Stimulated activated CD4-positive, alpha-beta T cell treated with anti-CD3 and anti-CD28 coated beads, Interleukin-12 subunit alpha, Interleukin-12 subunit beta, amount 100 ng/mL, for 4 hours (primary cell): ENCODE measurements around the gene TCF7L2.

Experiments used
- DNase-seq: peaks from one replicate; pipeline ENCODE4 v3.0.0-alpha.2; 2020

TCF7L2 gene

DNA sequence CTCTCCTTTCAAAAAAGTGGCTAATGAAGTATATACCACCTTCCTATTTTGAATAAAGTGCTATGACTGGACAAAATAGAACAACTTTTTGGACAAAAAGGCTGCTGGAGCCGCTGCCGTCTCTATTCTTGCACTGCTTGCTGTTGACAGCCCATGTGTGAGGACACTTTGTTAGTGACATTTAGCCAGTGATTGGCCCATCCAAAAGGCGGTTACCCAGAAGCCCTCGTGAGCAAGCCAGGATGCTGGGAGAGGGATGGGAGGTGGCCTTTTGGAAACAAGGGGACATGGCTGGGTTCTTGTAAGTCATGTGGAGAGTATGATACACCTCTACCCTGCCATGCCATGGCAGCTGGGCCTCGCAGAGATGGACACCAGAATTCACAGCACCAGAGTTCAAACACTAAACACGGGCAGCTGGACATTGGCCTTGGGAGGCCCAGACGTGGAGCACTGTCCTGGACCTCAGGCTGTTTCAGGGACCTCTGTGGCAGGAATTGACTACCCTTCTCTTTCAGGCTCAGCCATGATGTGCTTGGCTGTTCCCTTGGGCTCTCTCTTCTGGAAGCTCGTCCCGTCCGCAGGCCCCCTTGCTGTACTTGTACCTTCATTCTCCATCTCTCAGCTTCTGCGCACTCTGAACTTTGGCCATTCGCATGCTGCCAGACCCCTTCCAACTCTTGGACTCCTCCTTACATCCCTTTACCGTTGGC lies 118.3 kb downstream of the TCF7L2 start:
- no peak for DNase-seq

DNA sequence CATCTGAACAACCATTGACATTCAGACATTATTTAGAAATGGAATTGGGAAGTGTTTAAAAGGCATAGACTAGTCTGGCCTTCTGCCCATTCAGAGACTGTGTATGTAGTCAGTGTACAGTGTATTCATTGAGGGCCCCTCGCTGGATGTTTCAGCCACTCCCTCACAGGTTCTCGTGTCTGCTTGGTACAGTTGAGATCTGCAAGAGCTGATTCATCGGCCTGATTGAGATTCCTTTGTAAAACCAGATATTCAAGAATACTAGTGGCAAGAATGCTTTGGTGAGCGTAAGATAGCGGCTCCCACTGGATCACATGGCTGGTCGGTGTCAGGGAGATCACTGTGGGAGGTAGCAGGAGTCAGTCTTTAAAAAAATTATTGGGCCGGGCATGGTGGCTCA lies 119.5 kb downstream of the TCF7L2 start:
- DNase-seq = no peak

- DNase-seq = no peak
These were observed 121.4 kb downstream of the TCF7L2 start for GRCh38 chr10:113071446-113071845.

DNA sequence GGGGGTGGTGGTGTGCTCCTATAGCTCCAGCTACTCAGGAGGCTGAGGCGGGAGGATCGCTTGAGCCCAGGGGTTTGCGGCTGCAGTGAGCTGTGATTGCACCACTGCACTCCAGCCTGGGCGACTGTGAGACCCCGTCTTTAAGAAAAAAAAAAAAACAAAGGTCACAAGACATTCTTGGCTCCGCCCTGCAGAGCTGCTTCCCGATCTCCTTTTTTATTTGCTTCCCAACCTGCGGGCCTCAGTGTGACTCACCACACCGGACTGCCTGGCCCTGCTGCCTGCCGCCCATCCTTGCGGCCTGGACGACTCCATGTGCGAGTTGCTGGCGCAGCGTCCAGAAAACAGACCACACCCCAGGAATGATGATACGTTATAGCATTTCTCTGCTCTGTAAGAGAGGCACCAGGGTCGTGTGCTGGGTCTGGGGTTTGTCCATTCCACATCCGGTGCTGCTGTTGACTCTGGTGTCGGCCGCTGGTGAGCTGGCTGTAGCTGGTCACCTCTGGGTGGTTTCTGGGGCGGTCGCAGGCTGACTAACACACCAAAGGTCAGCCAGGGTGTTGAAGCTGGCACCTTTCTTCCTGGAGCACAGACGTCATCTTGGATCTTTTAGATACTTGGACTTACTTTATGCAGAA lies 123.6 kb downstream of the TCF7L2 start:
- DNase-seq = no peak

DNA sequence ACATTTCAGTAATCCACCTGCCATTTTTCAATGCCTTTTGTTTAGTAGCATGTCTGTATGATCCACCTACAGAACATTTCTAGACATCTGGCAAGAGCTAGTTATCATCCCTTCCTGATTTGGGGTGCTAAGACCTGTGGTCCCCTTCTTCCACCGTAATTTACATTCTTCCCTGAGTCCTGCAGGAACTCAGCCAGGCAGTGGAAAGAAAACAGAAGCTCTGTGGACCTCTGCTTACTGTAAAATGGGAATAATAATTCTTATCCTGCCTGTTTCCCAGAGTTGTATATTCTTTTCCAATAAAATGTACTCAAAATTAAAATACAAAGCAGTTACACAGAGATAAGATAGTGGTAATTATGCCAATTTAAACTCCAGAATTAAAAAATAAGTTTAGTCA lies 126.9 kb downstream of the TCF7L2 start:
- no peak for DNase-seq

- DNase-seq = no peak
These were observed 128.3 kb downstream of the TCF7L2 start for GRCh38 chr10:113078282-113078907.

GRCh38 chr10:113080061-113080924 lies 130.2 kb downstream of the TCF7L2 start:
- no peak for DNase-seq

DNA sequence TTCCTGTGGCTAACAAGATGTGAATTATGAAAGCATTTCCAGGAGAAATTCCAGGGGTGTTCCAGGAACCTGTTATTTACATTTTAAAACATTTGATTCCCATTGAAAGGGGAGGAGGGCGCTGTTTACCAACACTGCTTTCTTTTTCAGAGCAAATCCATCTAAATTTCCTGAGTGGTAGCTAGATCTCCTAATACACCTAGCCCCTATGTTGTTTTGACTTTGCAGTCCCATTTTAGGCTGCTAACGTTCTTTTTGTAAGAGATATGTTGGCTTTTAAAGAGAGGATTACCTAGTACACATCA lies 130.8 kb downstream of the TCF7L2 start:
- no peak for DNase-seq

DNA sequence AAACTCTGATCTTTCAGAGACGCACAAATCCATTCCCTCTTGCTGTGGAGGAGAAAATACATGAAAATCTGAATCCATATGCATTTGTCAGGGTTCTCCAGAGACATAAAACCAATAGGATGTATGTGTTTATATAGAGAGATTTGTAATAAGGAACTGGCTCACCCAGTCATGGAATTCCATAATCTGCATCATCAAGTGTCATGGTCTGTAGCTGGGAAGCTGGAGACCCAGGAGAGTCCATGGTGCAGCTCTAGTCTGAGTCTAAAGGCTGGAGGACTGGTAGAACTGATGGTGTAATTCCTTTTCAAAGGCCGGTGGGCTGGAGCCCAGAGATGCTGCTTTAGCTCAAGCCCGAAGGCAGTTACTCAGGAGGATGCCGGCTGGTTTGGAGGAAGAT lies 134.0 kb downstream of the TCF7L2 start:
- DNase-seq = no peak

- DNase-seq = no peak
These were observed 135.7 kb downstream of the TCF7L2 start for GRCh38 chr10:113085776-113086175.

DNA sequence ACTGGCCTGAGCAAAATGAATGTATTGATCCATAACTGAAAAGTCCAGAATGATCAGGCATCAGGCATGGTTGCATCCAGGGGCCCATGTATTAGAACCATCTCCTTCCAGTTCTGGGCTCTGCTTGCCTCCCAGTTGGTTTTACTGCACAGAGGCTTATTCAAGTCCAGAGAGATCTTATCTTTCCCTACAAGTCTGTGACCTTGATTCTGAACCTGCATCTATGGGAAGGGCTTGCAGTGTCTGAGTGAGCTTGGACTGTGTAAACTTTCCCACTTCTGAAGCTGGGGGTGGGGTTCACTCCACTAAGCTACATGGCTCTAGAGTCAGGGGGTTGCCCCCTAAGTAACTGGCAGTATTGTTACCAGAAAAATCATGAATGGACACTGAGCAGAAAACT lies 136.2 kb downstream of the TCF7L2 start:
- no peak for DNase-seq

DNA sequence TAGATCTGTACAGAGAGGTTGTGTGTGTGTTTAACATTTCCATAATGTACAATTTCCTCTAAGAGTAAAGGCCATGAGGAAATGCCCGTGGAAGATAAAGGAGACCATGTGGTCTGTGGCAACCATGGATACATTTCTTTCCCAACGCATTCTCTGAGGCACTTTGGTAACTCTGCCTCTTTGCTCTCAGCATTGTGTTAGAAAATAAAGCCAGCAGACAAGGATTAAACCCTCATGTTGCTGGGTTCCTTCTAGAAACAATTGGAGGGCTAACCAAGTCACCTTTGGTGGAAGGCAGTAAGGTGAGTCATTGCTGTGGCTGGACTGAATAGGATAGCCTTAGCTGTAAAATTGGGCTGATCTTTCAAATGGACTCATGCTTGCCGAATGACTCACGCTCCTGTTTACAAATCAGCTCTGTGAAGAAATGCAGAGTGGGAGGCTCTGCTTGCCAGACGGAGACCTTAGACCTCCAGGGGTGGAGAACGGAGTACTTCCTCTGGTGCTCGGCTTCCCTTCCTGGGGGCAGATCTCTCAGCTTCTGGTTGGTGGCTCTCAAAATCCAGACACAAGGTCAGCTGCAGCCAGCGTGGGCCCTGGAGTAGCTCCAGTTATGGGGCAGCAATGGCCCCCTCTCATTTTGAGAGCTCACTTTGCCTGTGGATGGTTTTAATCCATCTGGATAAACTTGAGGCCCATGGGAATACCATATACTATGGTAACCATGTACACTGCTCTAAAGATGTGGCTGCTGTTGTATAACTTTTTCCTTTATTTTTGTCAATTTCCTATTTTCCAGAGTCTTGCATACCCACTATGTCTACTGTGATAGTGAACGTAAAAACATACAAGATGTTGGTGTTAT lies 137.3 kb downstream of the TCF7L2 start:
- no peak for DNase-seq

DNA sequence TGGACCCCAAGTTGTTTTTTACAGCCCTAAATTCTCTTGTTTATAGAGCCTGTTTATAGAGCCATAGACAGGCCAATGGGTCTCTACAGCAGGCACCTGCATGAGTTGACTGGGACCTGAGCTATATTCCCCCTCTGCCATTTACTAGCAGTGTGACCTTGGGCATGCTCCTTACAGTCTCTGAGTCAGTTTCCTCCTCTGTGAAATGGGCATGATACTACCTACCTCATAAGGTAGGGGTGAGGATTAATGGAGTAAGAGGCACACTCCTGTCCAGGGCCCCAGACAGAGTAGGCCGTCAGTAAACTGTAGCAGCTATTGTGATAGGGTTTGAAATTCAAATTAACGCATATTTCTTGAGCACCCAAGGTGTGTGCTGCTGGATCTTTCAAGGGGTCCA lies 138.1 kb downstream of the TCF7L2 start:
- no peak for DNase-seq

DNA sequence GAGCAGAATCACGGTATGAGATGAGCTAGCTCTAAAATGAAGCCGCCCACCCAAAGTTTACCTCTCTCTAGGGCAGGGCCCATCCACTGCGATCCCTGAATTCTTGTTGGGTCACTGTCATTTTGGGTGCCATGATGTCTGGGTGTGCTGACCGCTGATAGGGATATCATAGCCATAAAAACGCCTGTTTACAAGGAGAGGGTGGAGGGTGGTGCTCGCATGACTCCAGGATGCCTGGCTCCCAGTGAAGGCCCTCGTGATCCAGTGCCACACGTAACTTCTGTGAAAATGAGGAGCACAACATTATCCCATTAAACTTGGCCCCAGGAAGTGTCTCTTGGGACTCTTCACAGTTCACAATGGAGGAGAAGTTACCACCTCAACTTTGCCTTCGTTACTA lies 139.5 kb downstream of the TCF7L2 start:
- DNase-seq = no peak

DNA sequence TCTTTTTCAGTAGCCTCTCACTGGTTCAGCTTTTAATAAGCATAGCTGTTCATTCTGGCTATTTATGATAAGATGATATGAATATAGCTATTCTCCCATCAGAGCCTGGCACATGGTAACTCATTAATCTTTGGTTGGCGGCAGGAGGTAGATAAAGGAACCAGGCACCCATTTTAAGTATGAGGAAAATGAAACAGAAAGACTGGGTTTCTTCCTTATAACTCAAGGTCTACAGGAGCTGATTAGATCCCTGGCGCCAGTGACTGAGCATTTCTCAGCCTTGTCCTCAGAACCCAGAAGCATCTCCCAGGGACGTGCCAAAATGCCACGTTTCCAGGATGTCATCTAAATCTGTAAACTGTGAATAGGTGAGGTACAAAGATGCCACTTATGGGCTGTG lies 141.9 kb downstream of the TCF7L2 start:
- no peak for DNase-seq

- no peak for DNase-seq
These were observed 143.4 kb downstream of the TCF7L2 start for GRCh38 chr10:113093188-113094113.

- DNase-seq = no peak
These were observed 144.1 kb downstream of the TCF7L2 start for GRCh38 chr10:113094114-113094486.

DNA sequence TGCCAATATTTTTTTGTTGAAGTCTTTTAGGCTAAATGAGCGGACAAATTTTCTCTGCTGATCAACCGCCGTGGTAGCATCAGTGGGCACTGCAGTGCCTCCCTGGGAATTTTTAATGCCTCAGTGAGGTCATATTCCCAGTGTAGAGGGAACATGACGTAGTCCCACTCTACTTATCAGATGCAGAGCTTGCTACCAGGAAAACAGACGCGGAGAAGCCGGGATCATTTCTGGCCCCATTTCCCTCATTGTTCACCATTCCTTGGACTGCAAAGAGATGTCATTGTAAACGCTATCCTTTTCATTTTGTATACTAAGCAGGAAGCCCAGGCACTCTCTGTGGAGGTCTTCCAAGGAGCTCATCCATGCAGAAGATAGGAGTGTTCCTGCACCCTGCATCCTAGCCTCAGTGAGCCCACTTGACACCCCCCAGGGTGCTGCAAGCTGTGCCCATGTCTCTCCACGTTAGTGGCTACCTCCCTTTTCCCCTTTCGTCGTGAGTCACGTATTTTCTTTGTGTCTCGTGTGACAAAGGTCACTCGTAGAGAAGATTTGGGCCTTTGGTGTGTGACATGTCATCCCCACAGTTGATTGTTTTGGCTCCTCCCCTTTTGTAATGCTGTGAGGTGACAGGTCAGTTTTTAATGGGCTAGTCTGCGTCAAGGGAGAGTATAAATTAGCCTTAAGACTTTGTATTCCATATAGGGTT lies 145.5 kb downstream of the TCF7L2 start:
- no peak for DNase-seq

DNA sequence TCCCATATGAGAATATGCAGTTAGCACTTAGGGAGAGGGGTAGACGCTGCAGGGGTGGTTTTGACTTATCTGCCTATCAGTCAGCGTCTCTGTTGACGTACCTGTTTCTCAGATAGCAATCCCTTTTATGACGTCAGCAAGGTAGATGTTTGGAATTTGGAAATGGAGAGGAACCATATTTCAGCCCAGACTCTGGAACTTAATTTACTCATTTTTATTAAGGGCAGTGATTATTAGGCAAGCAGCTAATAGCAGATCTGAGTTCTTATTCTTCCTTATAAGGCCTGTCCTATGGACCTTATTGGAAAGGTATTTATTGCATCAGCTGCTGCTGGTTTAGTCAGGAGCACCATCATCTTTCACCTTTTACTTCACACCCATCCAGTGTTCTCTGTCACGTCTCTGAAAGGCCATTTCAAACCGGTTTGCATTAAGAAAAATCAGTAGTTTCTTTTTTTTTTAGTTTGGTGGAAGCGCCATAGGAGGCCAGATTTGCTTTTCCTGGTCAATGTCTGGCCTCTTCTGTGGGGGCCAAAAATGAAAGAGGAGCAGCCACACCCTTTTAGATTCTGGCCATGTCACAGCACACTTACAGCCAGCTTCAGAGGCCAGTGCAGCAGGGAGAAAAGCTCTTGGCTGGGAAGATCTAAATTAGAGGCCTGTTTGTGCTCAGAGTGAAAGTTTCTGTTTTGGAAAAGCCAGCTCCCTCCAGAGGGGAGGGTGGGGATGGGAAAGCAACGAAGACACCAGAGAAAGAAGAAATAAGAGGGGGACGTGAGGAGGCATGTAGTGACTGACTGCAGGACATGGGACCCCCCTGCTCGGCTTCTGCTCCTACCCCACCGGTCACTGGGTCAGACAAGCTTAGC lies 146.3 kb downstream of the TCF7L2 start:
- no peak for DNase-seq

GRCh38 chr10:113097036-113097435 lies 147.0 kb downstream of the TCF7L2 start:
- no peak for DNase-seq
